GM23338 (cell line): ENCODE data around the gene CCDC174.

Experiments
- CREB1 ChIP-seq: fragments of 250-450 bp; sonication (Bioruptor Pico); IDR thresholded peaks from 2 replicates; pipeline ENCODE4 v1.5.0; 2020; ENCODE audit warnings: low read depth, mild to moderate bottlenecking, moderate library complexity
- EZH2 ChIP-seq: fragments of 200-600 bp; sonication (generic); IDR thresholded peaks from one replicate; pipeline ENCODE4 v1.8.0; 2017; ENCODE audit warnings: antibody characterized with exemption, mild to moderate bottlenecking, low read depth; ENCODE audit not compliant: unreplicated experiment
- EZH2phosphoT487 ChIP-seq: fragments of 200-600 bp; sonication (generic); IDR thresholded peaks from one replicate; pipeline ENCODE4 v1.8.1; 2018; ENCODE audit warnings: antibody characterized with exemption; ENCODE audit not compliant: unreplicated experiment
- JUNB ChIP-seq: IDR thresholded peaks from one replicate; pipeline ENCODE4 v1.6.1; 2016; ENCODE audit warnings: antibody characterized with exemption; ENCODE audit not compliant: unreplicated experiment
- NANOG ChIP-seq: IDR thresholded peaks from 2 replicates; pipeline ENCODE4 v1.6.1; 2016; ENCODE audit warnings: antibody characterized with exemption, borderline replicate concordance
- POLR2AphosphoS5 ChIP-seq: IDR thresholded peaks from 2 replicates; pipeline ENCODE4 v1.6.1; 2016; ENCODE audit warnings: antibody characterized with exemption, low read depth
- STAT1 ChIP-seq: IDR thresholded peaks from one replicate; pipeline ENCODE4 v1.6.1; 2016; ENCODE audit warnings: antibody characterized with exemption; ENCODE audit not compliant: unreplicated experiment
- ZNF114 ChIP-seq: fragments of 250-450 bp; sonication (Bioruptor Pico); IDR thresholded peaks from 2 replicates; pipeline ENCODE4 v1.5.0; 2020; ENCODE audit warnings: mild to moderate bottlenecking, moderate library complexity
- TF ChIP-seq, protein P1 (sequence below): IDR thresholded peaks from one replicate; pipeline ENCODE4 v1.6.1; 2018; ENCODE audit warnings: antibody characterized with exemption; ENCODE audit not compliant: unreplicated experiment
- TF ChIP-seq, protein P2 (sequence below), 2 experiments: fragments of 200-600 bp in 1 of 2; sonication (generic) in 1 of 2; conservative IDR thresholded peaks; 2 replicates each; pipeline versions ENCODE4 v1.5.1 to v1.6.1; 2016 to 2017; ENCODE audit warnings: antibody characterized with exemption in 2 of 2, low read depth in 2 of 2, mild to moderate bottlenecking in 2 of 2, moderate library complexity in 1 of 2
- TF ChIP-seq, protein P3 (sequence below): IDR thresholded peaks from 2 replicates; pipeline ENCODE4 v1.6.1; 2016; ENCODE audit warnings: antibody characterized with exemption
- TF ChIP-seq, protein P4 (sequence below): fragments of 250-450 bp; sonication (Bioruptor Pico); IDR thresholded peaks from 2 replicates; pipeline ENCODE4 v1.5.0; 2020; ENCODE audit warnings: mild to moderate bottlenecking, moderate library complexity

DNA sequence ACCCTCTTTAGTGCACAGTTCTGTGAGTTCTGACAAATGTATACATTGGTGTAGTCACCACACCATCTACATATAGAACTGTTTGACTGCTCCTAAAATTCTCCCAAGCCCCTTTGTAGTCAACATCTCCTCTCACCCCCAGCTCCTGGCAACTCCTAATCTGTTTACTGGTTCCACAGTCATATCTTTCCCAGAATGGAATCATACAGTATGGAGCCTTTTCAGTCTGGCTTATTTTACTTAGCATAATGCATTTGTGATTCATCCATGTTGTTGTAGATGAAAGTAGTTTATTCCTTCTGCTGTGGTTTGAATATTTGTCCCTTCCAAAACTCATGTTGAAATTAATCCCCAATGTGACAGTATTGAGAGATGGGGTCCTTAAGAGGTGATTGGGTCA lies 41.6 kb upstream of the CCDC174 start:
- TF ChIP-seq EZH2 (no peak), POLR2AphosphoS5 (no peak), CREB1 (no peak), EZH2phosphoT487 (no peak), STAT1 (no peak), NANOG (no peak), JUNB (no peak), ZNF114 (no peak)
- TF ChIP-seq, protein P1, sequence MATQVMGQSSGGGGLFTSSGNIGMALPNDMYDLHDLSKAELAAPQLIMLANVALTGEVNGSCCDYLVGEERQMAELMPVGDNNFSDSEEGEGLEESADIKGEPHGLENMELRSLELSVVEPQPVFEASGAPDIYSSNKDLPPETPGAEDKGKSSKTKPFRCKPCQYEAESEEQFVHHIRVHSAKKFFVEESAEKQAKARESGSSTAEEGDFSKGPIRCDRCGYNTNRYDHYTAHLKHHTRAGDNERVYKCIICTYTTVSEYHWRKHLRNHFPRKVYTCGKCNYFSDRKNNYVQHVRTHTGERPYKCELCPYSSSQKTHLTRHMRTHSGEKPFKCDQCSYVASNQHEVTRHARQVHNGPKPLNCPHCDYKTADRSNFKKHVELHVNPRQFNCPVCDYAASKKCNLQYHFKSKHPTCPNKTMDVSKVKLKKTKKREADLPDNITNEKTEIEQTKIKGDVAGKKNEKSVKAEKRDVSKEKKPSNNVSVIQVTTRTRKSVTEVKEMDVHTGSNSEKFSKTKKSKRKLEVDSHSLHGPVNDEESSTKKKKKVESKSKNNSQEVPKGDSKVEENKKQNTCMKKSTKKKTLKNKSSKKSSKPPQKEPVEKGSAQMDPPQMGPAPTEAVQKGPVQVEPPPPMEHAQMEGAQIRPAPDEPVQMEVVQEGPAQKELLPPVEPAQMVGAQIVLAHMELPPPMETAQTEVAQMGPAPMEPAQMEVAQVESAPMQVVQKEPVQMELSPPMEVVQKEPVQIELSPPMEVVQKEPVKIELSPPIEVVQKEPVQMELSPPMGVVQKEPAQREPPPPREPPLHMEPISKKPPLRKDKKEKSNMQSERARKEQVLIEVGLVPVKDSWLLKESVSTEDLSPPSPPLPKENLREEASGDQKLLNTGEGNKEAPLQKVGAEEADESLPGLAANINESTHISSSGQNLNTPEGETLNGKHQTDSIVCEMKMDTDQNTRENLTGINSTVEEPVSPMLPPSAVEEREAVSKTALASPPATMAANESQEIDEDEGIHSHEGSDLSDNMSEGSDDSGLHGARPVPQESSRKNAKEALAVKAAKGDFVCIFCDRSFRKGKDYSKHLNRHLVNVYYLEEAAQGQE = no peak
- TF ChIP-seq, protein P2, sequence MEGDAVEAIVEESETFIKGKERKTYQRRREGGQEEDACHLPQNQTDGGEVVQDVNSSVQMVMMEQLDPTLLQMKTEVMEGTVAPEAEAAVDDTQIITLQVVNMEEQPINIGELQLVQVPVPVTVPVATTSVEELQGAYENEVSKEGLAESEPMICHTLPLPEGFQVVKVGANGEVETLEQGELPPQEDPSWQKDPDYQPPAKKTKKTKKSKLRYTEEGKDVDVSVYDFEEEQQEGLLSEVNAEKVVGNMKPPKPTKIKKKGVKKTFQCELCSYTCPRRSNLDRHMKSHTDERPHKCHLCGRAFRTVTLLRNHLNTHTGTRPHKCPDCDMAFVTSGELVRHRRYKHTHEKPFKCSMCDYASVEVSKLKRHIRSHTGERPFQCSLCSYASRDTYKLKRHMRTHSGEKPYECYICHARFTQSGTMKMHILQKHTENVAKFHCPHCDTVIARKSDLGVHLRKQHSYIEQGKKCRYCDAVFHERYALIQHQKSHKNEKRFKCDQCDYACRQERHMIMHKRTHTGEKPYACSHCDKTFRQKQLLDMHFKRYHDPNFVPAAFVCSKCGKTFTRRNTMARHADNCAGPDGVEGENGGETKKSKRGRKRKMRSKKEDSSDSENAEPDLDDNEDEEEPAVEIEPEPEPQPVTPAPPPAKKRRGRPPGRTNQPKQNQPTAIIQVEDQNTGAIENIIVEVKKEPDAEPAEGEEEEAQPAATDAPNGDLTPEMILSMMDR (conservative IDR thresholded peaks at IDR 0.05; ENCODE audit: low read depth in 2 of 2) = no peak
- TF ChIP-seq, protein P3, sequence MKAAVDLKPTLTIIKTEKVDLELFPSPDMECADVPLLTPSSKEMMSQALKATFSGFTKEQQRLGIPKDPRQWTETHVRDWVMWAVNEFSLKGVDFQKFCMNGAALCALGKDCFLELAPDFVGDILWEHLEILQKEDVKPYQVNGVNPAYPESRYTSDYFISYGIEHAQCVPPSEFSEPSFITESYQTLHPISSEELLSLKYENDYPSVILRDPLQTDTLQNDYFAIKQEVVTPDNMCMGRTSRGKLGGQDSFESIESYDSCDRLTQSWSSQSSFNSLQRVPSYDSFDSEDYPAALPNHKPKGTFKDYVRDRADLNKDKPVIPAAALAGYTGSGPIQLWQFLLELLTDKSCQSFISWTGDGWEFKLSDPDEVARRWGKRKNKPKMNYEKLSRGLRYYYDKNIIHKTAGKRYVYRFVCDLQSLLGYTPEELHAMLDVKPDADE = no peak
- TF ChIP-seq, protein P4, sequence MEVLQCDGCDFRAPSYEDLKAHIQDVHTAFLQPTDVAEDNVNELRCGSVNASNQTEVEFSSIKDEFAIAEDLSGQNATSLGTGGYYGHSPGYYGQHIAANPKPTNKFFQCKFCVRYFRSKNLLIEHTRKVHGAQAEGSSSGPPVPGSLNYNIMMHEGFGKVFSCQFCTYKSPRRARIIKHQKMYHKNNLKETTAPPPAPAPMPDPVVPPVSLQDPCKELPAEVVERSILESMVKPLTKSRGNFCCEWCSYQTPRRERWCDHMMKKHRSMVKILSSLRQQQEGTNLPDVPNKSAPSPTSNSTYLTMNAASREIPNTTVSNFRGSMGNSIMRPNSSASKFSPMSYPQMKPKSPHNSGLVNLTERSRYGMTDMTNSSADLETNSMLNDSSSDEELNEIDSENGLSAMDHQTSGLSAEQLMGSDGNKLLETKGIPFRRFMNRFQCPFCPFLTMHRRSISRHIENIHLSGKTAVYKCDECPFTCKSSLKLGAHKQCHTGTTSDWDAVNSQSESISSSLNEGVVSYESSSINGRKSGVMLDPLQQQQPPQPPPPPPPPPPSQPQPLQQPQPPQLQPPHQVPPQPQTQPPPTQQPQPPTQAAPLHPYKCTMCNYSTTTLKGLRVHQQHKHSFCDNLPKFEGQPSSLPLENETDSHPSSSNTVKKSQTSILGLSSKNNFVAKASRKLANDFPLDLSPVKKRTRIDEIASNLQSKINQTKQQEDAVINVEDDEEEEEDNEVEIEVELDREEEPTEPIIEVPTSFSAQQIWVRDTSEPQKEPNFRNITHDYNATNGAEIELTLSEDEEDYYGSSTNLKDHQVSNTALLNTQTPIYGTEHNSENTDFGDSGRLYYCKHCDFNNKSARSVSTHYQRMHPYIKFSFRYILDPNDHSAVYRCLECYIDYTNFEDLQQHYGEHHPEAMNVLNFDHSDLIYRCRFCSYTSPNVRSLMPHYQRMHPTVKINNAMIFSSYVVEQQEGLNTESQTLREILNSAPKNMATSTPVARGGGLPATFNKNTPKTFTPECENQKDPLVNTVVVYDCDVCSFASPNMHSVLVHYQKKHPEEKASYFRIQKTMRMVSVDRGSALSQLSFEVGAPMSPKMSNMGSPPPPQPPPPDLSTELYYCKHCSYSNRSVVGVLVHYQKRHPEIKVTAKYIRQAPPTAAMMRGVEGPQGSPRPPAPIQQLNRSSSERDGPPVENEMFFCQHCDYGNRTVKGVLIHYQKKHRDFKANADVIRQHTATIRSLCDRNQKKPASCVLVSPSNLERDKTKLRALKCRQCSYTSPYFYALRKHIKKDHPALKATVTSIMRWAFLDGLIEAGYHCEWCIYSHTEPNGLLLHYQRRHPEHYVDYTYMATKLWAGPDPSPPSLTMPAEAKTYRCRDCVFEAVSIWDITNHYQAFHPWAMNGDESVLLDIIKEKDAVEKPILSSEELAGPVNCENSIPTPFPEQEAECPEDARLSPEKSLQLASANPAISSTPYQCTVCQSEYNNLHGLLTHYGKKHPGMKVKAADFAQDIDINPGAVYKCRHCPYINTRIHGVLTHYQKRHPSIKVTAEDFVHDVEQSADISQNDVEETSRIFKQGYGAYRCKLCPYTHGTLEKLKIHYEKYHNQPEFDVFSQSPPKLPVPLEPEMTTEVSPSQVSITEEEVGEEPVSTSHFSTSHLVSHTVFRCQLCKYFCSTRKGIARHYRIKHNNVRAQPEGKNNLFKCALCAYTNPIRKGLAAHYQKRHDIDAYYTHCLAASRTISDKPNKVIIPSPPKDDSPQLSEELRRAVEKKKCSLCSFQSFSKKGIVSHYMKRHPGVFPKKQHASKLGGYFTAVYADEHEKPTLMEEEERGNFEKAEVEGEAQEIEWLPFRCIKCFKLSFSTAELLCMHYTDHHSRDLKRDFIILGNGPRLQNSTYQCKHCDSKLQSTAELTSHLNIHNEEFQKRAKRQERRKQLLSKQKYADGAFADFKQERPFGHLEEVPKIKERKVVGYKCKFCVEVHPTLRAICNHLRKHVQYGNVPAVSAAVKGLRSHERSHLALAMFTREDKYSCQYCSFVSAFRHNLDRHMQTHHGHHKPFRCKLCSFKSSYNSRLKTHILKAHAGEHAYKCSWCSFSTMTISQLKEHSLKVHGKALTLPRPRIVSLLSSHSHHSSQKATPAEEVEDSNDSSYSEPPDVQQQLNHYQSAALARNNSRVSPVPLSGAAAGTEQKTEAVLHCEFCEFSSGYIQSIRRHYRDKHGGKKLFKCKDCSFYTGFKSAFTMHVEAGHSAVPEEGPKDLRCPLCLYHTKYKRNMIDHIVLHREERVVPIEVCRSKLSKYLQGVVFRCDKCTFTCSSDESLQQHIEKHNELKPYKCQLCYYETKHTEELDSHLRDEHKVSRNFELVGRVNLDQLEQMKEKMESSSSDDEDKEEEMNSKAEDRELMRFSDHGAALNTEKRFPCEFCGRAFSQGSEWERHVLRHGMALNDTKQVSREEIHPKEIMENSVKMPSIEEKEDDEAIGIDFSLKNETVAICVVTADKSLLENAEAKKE (CRISPR knock-in tag) = no peak
